NB4 (cell line): ENCODE results near the gene ANKZF1.

Experiments
- MYC ChIP-seq: IDR thresholded peaks from 2 replicates; pipeline ENCODE4 v1.6.1; 2011; ENCODE audit warnings: low read depth, low read length
- POLR2A ChIP-seq: IDR thresholded peaks from 2 replicates; pipeline ENCODE4 v1.6.1; 2011; ENCODE audit warnings: mild to moderate bottlenecking; ENCODE audit not compliant: insufficient read length; ENCODE audit errors: extremely low read depth
- TF ChIP-seq, protein P1 (sequence below): IDR thresholded peaks from one replicate; pipeline ENCODE4 v1.5.1; 2012; ENCODE audit warnings: low read depth, low read length

DNA sequence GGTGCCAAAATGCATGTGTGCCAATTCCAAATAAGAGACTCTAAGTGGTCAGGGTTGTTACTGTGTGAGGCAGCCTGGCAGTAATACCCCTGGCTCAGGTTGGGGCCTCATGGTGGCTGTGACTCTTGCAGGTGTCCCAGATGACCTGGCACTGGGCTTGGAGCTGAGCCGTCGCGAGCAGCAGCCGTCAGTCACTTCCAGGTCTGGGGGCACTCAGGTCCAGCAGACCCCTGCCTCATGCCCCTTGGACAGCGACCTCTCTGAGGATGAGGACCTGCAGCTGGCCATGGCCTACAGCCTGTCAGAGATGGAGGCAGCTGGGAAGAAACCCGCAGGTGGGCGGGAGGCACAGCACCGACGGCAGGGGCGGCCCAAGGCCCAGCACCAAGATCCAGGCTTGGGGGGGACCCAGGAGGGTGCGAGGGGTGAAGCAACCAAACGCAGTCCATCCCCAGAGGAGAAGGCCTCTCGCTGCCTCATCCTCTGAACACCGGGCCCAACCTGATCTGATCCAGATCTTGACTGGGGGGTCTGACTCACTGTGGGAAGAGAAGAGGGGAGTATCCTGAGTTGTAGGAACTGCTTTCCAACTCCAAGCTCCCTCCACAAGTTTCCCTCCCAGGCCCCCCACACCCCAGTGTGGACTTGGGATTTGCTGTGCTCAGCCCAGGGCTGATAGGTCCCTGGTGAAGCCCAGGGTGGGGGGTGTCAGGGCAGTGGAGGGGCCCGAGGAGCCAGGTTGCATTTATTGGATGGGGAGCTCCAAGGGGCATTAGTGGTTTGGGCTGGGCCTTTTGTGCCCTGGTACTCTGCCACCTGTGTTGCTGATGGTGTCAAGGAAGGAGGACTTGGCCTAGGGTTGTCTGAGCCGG, 55.1 kb downstream of the ANKZF1 start:
- TF ChIP-seq, protein P1, sequence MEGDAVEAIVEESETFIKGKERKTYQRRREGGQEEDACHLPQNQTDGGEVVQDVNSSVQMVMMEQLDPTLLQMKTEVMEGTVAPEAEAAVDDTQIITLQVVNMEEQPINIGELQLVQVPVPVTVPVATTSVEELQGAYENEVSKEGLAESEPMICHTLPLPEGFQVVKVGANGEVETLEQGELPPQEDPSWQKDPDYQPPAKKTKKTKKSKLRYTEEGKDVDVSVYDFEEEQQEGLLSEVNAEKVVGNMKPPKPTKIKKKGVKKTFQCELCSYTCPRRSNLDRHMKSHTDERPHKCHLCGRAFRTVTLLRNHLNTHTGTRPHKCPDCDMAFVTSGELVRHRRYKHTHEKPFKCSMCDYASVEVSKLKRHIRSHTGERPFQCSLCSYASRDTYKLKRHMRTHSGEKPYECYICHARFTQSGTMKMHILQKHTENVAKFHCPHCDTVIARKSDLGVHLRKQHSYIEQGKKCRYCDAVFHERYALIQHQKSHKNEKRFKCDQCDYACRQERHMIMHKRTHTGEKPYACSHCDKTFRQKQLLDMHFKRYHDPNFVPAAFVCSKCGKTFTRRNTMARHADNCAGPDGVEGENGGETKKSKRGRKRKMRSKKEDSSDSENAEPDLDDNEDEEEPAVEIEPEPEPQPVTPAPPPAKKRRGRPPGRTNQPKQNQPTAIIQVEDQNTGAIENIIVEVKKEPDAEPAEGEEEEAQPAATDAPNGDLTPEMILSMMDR, result no peak
- TF ChIP-seq MYC (no peak), POLR2A (no peak)
